HepG2 (cell line): ENCODE measurements around the gene RGS19. TPM values are rescaled to one million over a fixed set of nuclear protein-coding genes. Genes with fewer than 3 reads are reported as not detected.
A peak's percentile ranks its signal among the peaks of the same experiment; 100 is the strongest.

Experiments used
- AHDC1 ChIP-seq: sonication (generic); formaldehyde crosslinking; IDR thresholded peaks from 2 replicates; pipeline ENCODE4 v1.5.1; 2020; ENCODE audit warnings: mild to moderate bottlenecking, missing genetic modification reagents, borderline replicate concordance
- GFI1 ChIP-seq: sonication (generic); formaldehyde crosslinking; IDR thresholded peaks from 2 replicates; pipeline ENCODE4 v1.5.0; 2020; ENCODE audit warnings: missing genetic modification reagents, mild to moderate bottlenecking, borderline replicate concordance
- GTF3A ChIP-seq: sonication (generic); formaldehyde crosslinking; conservative IDR thresholded peaks from 2 replicates; pipeline ENCODE4 v1.4.0; 2020; ENCODE audit warnings: mild to moderate bottlenecking, missing genetic modification reagents
- HNRNPK ChIP-seq: fragments of 200-400 bp; formaldehyde crosslinking; IDR thresholded peaks from 2 replicates; pipeline ENCODE4 v1.6.1; 2018; ENCODE audit warnings: low read length, low read depth, moderate library complexity, mild to moderate bottlenecking; ENCODE audit not compliant: poor library complexity, severe bottlenecking
- HOXA5 ChIP-seq: sonication (generic); formaldehyde crosslinking; IDR thresholded peaks from 2 replicates; pipeline ENCODE4 v1.4.0; 2020; ENCODE audit warnings: missing genetic modification reagents
- MAF1 ChIP-seq: sonication (generic); formaldehyde crosslinking; IDR thresholded peaks from 2 replicates; pipeline ENCODE4 v1.5.0; 2020; ENCODE audit warnings: missing genetic modification reagents, borderline replicate concordance
- MZF1 ChIP-seq: sonication (generic); formaldehyde crosslinking; IDR thresholded peaks from 2 replicates; pipeline ENCODE4 v1.8.1; 2023; ENCODE audit warnings: mild to moderate bottlenecking, missing genetic modification reagents, borderline replicate concordance
- RXRA ChIP-seq: sonication (generic); formaldehyde crosslinking; IDR thresholded peaks from 2 replicates; pipeline ENCODE4 v1.5.1; 2020; ENCODE audit warnings: missing genetic modification reagents
- SP1 ChIP-seq, 2 experiments: fragments of 450-650 bp in 1 of 2; sonication (generic) in 1 of 2; formaldehyde crosslinking in 1 of 2; IDR thresholded peaks; 2 replicates each; pipeline versions ENCODE4 v1.4.0 to v1.6.1; 2016 to 2020; ENCODE audit warnings: missing genetic modification reagents in 1 of 2
- ZBTB20 ChIP-seq: sonication (generic); formaldehyde crosslinking; IDR thresholded peaks from 2 replicates; pipeline ENCODE4 v1.8.1; 2023; ENCODE audit warnings: missing genetic modification reagents, low read depth, mild to moderate bottlenecking, borderline replicate concordance
- ZNF33B ChIP-seq: sonication (generic); formaldehyde crosslinking; IDR thresholded peaks from 2 replicates; pipeline ENCODE4 v1.5.1; 2020; ENCODE audit warnings: mild to moderate bottlenecking, missing genetic modification reagents
- ZNF577 ChIP-seq: sonication (generic); formaldehyde crosslinking; IDR thresholded peaks from 2 replicates; pipeline ENCODE4 v1.4.0; 2020; ENCODE audit warnings: mild to moderate bottlenecking, low read depth, missing genetic modification reagents, borderline replicate concordance
- ZNF598 ChIP-seq: sonication (generic); formaldehyde crosslinking; IDR thresholded peaks from 2 replicates; pipeline ENCODE4 v1.5.1; 2020; ENCODE audit warnings: mild to moderate bottlenecking, missing genetic modification reagents, borderline replicate concordance
- ZNF607 ChIP-seq: sonication (generic); formaldehyde crosslinking; IDR thresholded peaks from 2 replicates; pipeline ENCODE4 v1.5.1; 2020; ENCODE audit warnings: missing genetic modification reagents, mild to moderate bottlenecking, borderline replicate concordance
- ZNF629 ChIP-seq: sonication (generic); formaldehyde crosslinking; conservative IDR thresholded peaks from 2 replicates; pipeline ENCODE4 v1.5.0; 2020; ENCODE audit warnings: missing genetic modification reagents
- ZNF841 ChIP-seq: sonication (generic); formaldehyde crosslinking; IDR thresholded peaks from 2 replicates; pipeline ENCODE4 v1.8.1; 2023; ENCODE audit warnings: missing genetic modification reagents, borderline replicate concordance
- ZSCAN31 ChIP-seq: sonication (generic); formaldehyde crosslinking; IDR thresholded peaks from 2 replicates; pipeline ENCODE4 v1.5.0; 2020; ENCODE audit warnings: low read depth, mild to moderate bottlenecking, missing genetic modification reagents
- polyA plus RNA-seq, 8 experiments: library from polyadenylated mRNA; depleted of rRNA in 3 of 8; stranded (reverse) in 7 of 8; unstranded in 1 of 8; fragments of >200 nt; fragmentation: Illumina TruSeq in 4 of 8; extraction: Trizol in 4 of 8; gene quantifications; 2 replicates each; pipeline versions ENCODE4 v1.2.1 to v1.2.3, GENCODE V29; 2011 to 2016; ENCODE audit warnings: low read depth in 4 of 8, missing spikeins in 1 of 8, mixed read lengths in 1 of 8; ENCODE audit not compliant: insufficient read depth in 1 of 8
- total RNA-seq, 5 experiments: library from RNA; depleted of rRNA; stranded (reverse); fragments of >200 nt; fragmentation: Illumina TruSeq; extraction: Trizol; gene quantifications; 2 replicates each; pipeline ENCODE4 v1.2.3, GENCODE V29; 2016; ENCODE audit warnings: low read depth in 1 of 5

Gene RGS19
- total and polyA plus RNA-seq, 2 of the 13 experiments (the other 11 are each of a cell fraction or from before 2014, with no cell fraction given): 10.7 to 11.9 TPM

- peak; percentile 96 for TF ChIP-seq ZNF607 (CRISPR knock-in tag)
- TF ChIP-seq AHDC1: no peak
- TF ChIP-seq ZNF598 (CRISPR knock-in tag): peak; percentile 95; the same call in 1 of the 2 replicates
- peak; percentile 93 for TF ChIP-seq ZSCAN31 (CRISPR knock-in tag)
- no peak; the same call in none of the 2 replicates for TF ChIP-seq ZNF629 (CRISPR knock-in tag)
- TF ChIP-seq ZBTB20 (CRISPR knock-in tag): peak; percentile 66; the same call in 1 of the 2 replicates
- TF ChIP-seq HOXA5 (CRISPR knock-in tag): peak; percentile 88; the same call in 1 of the 2 replicates
- TF ChIP-seq RXRA (CRISPR knock-in tag): peak; percentile 82
- peak; percentile 97 for TF ChIP-seq ZNF33B
- no peak for TF ChIP-seq SP1 (IDR thresholded peaks at IDR 0.05)
- TF ChIP-seq SP1 (CRISPR knock-in tag; IDR thresholded peaks at IDR 0.05): peak; percentile 89
- peak; percentile 12; the same call in 1 of the 2 replicates for TF ChIP-seq MAF1 (CRISPR knock-in tag)
- TF ChIP-seq GTF3A: no peak
- TF ChIP-seq MZF1 (CRISPR knock-in tag): 0 out of 2 replicates have a peak, but pooled peaks have one; percentile 85
- 0 out of 2 replicates have a peak, but pooled peaks have one; percentile 74 for TF ChIP-seq ZNF841 (CRISPR knock-in tag)
- TF ChIP-seq HNRNPK: no peak
- TF ChIP-seq ZNF577 (CRISPR knock-in tag): no peak
- TF ChIP-seq GFI1: peak; percentile 1; the same call in 1 of the 2 replicates
Observed at GRCh38 chr20:64062596-64063388, 16.5 kb downstream of the RGS19 start, which contains the start of gene TCEA2 (continued).
